ENCODE measurements around the gene FAM120AOS. TPM values are rescaled to one million over a fixed set of nuclear protein-coding genes. Genes with fewer than 3 reads are reported as not detected.
A peak's percentile ranks its signal among the peaks of the same experiment; 100 is the strongest.
"Not testable (repeated sequence)": the region's sequence is repeated elsewhere in the genome, so short reads cannot be mapped to it uniquely, and the experiment has no call there.

FAM120AOS gene
- total RNA-seq, 1 donor from 2014 or later = 38.0 TPM

- DNase-seq (ENCODE audit: low read depth) = not testable (repeated sequence)
These were observed 14.1 kb downstream of the FAM120AOS start for GRCh38 chr9:93439301-93439700.

- DNase-seq (ENCODE audit: low read depth) = no peak
These were observed 15.4 kb downstream of the FAM120AOS start for GRCh38 chr9:93437996-93438395.

DNA sequence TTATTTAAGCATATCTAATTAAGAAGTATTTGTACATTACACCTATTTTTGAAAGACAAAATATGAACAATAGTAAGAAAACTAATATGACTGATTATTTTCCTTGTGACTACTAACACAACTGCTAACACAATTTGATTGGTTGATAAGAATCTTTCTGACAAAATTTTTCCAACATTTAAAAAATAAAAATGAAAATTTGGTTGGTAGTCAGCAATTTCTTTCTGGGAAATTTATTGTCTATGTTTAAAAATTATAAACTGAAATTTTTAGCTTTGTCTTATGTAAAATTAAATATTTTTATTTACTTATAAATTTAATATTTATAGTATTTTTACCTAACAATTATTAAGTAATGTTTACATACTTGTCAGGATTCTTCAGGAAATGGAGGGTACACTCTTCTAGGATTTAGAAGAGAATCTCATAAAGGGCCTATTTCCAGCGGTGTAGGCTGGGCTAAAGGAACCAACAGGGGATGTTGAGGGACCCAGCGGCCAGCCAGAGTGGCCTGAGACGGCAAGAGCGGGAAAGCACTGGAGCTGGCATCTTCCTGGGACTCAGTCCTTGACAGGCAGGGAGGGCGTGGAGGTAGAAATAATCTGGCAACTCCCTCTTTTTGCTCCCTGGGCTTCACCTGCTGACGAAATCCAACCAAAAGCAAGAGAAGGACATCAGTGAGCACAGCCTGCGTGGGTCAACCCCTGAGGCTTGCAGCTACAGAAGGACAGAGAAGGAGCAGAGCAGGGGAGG is 16.6 kb downstream of the FAM120AOS start:
- DNase-seq (ENCODE audit: low read depth) = no peak

- DNase-seq (ENCODE audit: low read depth) = no peak
These were observed 17.2 kb downstream of the FAM120AOS start for GRCh38 chr9:93436218-93436617.

DNA sequence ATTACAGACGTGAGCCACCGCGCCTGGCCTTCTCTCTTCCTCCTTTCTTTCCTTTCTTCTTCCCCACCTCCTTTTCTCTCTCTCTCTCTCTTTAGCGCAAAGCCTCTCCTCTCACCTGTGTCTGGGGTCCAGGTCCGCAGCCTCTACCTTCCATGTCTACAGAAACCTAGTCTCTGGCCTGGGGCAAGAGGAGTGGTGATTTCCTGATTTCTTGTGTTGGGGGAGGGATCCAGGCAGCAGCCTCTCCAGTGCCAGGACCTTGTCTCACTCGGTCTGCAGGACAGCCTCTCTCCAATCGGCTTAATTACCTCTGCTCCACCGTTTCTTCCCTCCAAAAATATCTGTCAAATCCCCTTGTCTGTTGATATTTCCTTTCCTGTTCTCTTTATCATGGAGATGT is 18.0 kb downstream of the FAM120AOS start:
- no peak for DNase-seq (ENCODE audit: low read depth)

DNA sequence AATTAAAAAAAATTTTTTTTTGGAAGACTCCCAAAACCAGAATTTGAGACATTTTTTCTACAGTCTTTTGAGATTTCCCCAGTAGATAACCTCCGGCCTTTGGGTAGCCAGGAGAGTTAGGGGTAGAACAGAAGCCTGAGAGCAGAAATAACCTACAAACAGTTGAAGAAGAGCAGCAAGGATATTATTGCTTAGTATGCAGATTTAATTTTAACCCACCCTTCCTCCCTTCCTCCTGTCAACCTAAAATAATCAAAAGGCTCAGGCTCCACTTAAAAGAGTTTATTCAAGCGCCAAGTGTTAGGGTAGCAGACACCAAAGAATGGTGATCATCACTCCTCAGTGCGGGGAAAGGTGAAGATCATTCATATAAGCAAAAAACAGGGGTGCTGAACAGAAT is 19.3 kb downstream of the FAM120AOS start:
- no peak for DNase-seq (ENCODE audit: low read depth)

GRCh38 chr9:93432964-93433363 is 20.4 kb downstream of the FAM120AOS start:
- DNase-seq (ENCODE audit: low read depth) = no peak

DNA sequence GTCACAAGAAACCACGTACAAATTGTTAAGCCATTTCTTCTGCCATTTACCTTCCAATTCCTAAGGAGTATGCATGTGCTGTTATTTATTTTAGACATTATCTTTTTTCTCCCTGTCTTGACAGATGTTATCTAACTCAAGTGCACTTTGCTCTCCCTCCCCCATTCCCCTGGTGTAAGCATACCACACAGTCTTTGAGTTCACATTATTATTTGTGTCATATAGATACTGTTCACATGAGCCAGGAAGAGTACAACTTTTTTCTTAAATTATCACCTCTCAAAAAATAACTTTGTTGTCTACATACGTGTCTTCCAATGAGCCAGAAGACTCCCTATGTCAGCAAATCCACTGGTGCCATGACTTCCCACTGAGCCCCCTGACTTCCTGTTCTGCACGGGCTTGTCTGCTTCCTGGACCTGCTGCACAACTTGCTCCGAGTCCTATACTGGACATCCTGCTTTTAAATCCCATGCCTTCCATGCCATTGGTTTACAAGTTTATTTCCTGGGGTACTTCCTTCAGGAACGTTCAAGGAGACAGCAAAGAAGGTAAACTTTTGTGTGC is 21.8 kb downstream of the FAM120AOS start:
- DNase-seq (ENCODE audit: low read depth) = no peak

DNA sequence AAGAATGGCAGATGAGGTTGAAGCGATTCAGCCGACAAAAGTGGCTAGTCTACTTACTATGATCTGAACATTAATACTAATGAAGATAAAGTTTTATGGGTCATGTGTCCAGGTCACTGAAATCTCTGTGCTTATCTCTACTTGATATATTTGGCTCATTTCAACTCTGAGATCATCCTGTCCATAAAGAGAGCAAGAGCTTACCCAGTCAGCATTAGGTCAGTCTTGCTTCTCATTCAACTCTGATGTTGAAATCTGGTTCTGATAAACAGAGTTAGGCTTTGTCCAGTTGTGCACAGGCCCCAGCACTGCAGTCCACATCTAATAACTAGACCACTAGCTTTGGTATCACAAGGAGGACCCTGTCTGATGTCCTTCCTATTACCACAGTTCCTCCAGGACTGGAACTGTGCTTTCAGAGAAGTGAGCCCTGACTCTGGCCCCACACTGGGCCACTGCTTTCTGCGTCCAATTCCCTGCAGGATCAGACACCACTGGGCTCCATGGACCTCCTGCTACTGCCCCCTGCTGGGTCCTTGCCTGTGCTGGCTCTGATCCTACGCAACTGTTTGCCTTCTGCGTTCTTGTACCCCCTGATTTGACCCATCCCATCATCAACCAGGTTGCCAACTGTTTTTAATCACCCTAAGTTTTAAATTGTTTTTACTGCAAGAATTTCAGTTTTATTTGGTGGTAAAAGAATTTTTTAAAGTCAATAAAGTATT is 25.6 kb downstream of the FAM120AOS start:
- DNase-seq (ENCODE audit: low read depth) = no peak

GRCh38 chr9:93422977-93423616 is 30.3 kb downstream of the FAM120AOS start:
- no peak for DNase-seq (ENCODE audit: low read depth)

DNA sequence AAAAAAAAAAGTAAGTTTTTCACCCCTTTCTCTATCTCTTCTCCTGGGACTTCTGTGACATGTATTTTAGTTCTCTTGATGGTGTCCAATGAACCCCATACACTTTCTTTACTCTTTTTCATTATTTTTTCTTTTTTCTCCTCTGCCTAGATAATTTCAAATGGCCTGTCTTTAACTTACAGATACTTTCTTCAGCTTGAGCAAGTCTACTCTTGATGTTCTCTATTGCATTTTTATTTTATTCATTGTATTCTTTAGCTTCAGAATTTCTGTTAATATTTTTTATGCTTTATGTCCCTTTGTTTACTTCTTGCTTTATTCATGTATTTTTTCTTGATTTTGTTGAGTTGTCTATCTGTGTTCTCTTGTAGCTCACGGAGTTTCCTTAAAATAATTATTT is 34.4 kb downstream of the FAM120AOS start:
- DNase-seq (ENCODE audit: low read depth) = no peak

DNA sequence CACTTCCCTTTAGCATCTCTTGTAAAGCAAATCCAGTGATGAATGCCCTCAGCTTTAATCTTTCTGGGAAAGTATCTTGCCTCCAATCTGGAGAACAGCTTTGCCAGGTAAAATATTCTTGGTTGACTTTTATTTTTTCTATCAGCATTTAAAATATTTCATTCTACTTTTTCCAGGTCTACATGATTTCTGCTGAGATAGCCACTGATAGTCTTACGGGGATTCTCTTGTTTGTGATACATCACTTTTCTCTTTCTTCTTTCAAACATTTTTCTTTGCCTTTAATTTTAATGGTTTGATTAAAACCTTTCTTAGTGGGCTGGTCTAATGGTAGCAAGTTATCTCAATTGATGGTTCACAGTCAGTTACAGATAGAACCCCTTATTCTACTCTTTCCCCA is 35.8 kb downstream of the FAM120AOS start:
- DNase-seq (ENCODE audit: low read depth) = no peak

- no peak for DNase-seq (ENCODE audit: low read depth)
These were observed 36.7 kb downstream of the FAM120AOS start for GRCh38 chr9:93416530-93417235.

GRCh38 chr9:93415176-93415690 is 38.1 kb downstream of the FAM120AOS start:
- no peak for DNase-seq (ENCODE audit: low read depth)

- DNase-seq (ENCODE audit: low read depth) = no peak
These were observed 39.9 kb downstream of the FAM120AOS start for GRCh38 chr9:93413530-93413929.

DNA sequence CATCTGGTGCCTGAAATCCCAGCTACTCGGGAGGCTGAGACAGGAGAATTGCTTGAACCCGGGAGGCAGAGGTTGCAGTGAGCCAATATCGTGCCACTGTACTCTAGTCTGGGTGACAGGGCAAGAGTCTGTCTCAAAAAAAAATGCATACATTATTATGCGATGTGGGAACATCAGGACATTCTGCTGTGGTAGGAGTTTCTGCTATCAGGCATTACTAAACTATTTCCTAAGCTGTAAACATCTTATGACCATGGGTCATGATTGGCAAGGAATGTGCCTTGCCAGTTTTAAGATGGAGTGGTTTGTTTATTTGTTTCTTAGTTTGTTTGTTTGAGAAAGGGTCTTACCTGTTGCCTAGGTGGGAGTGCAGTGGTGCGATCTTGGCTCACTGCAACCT is 47.0 kb downstream of the FAM120AOS start:
- DNase-seq (ENCODE audit: low read depth) = no peak

DNA sequence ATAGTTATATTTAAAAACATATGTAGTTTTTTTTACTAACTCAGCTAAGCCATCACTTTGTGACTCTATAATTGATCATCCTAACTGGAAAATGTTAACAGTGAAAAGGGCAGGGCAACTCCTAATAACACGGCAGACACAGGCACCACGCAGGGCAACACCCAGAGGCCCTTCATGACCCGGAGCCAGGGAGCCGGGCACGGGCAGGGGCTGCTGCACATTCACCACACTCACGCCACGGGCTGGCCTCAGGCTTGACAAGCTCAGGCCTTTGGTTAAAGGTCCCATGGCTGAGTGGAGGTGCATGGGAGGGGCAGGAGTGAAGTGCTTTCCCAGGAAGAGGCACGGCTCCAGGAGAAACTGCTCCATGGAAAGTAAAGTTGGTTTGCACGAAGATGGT is 54.9 kb downstream of the FAM120AOS start:
- DNase-seq (ENCODE audit: low read depth) = no peak

DNA sequence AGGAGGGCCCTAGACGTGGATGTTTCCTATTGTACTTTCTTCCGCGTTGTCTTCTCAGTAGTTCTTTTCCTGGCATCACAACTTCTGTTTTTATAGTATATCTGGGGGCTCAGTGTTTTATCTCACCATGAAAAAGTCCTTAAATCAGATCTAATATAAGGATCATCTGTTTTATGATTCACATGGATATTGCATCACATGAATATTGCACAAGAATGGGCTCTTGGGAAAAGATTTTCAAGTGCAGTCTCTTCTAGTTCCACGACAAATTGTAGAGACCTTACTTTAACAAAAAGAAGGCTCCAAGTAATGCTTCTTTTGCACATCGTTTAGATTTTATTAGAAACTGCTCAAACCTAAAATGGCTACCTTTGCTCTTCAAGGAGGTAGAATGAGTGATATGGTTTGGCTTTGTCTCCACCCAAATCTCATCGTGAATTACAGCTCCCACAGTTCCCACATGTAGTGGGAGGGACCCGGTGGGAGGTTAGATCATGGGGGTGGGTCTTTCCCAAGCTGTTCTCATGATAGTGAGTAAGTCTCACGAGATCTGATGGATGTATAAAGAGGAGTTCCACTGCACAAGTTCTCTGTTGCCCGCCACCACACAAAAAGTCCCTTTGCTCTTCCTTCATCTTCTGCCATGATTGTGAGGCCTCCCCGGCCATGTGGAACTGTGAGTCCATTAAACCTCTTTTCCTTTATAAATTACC is 55.6 kb downstream of the FAM120AOS start:
- peak; percentile 15 for DNase-seq (ENCODE audit: low read depth)

Data from renal cortical epithelial cell (primary cell).